GM19043 (cell line): ENCODE results near the gene CABP1.

ENCODE experiments used
- ATAC-seq: cut with Tn5 transposase; IDR thresholded peaks from one replicate; pipeline ENCODE4 v1.9.1; 2021; ENCODE audit warnings: low read depth; ENCODE audit not compliant: unreplicated experiment

CABP1 gene

DNA sequence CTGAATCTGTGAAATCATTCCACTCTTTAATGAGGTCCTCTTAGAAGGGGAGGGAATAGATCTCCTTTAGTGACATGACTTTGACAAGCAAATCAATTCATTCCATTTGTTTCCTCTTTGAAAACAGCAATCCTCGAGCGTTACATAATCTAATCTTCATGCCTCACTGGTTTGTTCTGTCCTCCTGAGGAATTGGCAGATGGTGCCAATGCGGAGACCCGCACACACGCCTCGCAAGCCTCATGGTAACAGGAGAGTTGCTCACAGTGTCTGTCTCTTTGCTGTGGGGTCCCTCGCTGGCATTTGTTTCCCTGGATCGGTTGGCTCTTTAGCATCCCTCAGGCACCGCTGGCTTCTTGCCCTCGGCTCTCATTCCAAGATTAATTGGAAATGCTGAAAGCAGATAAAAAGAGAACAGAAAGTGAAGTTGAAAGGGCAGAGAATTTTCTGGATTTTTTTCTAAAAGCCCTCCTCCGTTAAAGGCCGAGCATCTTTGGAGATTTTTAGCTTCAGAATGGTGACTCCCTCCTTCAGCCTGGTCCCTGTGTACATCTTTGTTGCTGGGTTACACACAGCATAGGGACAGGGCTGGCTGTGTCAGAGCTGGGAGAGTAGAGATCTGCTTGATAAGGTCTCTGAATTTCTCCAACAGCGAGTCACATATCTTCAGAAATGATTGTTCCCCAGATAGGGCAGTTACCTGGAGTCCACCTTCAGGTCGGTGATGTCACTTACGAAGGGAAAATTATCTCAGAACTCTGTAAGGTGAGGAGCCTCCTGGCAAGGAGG is 10.1 kb upstream of the CABP1 start:
- no peak for ATAC-seq

- ATAC-seq, result no peak
Observed at GRCh38 chr12:120631097-120631496, 9.3 kb upstream of the CABP1 start.

DNA sequence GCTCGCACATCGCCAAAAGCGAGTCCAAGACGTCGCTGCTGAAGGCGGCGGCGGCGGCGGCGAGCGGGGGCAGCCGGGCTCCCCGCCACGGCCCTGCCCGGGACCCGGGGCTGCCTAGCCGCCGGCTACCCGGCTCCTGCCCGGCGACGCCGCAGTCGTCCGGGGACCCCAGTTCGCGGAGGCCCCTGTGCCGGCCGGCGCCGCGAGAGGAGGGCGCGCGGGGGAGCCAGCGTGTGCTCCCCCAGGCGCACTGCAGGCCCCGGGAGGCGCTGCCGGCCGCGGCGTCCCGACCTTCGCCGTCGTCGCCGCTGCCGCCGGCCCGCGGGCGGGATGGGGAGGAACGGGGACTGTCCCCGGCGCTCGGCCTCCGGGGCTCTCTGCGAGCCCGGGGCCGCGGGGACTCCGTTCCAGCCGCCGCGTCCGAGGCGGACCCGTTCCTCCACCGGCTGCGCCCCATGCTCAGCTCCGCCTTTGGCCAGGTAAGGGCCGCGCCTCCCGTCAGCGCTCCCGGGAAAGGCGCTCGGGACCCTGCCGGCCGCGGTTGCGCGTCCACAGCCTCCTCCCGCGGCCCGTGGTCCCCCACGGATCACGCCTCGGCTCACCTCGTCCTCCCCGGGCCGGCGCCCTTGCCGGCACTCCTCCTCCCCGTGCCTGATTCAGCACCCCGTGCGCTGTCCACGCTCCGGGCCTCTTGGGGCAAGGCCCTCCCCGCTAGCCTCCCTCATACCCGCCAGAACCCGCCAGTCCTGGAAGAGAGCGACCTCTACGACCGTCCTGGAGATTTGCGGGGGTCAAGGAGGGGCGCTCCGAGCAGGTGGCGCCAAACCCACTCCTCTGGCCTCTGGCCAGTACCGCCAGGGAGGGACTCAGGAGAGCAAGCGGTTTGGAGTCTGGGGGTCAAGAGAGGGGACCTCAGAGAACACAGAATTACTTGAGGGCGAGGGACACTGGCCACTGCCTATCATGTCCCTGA is 721 bp downstream of the CABP1 start:
- peak; percentile 44 for ATAC-seq

DNA sequence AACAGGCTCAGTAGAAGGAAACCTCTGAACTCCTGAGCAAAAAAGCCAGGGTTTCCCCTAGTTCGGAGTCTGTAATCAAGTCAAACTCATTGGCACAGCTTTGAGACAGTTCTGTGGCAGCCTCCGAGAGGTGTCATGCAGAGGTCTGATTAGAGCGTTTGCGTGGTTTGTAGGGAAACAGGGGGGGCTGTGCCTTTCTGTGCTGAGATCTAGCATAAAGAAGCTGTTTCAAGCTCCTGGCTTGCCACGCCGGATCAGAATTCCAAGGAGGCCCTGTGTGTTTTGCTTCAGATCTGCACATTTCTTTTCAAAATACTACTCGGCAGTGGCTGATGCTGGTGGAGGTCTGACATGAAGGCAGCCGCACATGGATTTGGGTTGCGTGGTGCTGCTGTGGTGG is 1.7 kb downstream of the CABP1 start:
- no peak for ATAC-seq

GRCh38 chr12:120642826-120643225 is 2.4 kb downstream of the CABP1 start:
- no peak for ATAC-seq

GRCh38 chr12:120643574-120643973 is 3.1 kb downstream of the CABP1 start:
- no peak for ATAC-seq

DNA sequence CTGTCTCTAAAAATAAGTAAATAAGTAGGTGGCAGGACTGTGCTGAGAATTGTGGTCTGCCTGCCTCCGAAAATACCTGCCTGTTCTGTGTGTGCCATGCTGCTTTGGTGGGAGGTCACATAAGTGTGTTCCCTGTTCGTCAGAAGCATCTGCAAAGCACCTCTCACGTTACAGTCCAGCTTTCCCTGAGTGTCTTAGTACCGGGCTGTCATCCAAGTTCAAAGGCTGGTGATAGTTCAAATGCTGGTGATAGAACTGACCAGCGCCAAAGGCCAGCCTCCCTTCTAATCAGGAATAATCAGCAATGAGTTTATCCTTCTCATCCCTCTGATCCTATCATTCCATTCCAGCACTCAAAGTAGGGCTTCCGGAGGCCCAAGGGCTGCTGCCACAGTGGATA is 5.6 kb downstream of the CABP1 start:
- ATAC-seq, result no peak

- ATAC-seq, result no peak
Observed at GRCh38 chr12:120647375-120647755, 6.9 kb downstream of the CABP1 start.

GRCh38 chr12:120649442-120650232 is 9.2 kb downstream of the CABP1 start:
- ATAC-seq, result peak; percentile 10

DNA sequence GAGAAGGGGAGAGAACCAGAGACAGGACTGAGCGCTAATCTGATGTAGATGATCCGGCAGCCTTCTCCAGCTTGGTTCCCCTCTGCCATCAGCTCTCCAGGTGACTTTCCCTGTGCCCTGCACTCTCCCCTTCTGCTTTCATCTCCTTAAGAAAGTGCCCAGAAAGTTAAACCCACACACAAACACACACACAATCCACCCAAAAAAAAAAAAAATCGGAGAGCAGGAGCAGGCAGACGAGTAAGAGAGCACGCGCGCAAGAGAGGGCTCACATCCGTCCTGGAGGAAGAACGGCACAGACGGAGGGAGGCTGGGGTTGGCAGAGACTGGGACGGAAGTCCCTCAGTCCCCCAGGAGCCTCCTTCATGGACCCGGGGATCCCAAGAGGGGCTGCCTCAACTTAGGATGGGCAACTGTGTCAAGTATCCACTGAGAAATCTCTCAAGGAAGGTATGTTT is 9.8 kb downstream of the CABP1 start:
- ATAC-seq, result no peak

GRCh38 chr12:120651821-120652220 is 11.4 kb downstream of the CABP1 start:
- no peak for ATAC-seq

- no peak for ATAC-seq
Observed at GRCh38 chr12:120652656-120653435, 12.4 kb downstream of the CABP1 start.

GRCh38 chr12:120653611-120654010 is 13.2 kb downstream of the CABP1 start:
- no peak for ATAC-seq

DNA sequence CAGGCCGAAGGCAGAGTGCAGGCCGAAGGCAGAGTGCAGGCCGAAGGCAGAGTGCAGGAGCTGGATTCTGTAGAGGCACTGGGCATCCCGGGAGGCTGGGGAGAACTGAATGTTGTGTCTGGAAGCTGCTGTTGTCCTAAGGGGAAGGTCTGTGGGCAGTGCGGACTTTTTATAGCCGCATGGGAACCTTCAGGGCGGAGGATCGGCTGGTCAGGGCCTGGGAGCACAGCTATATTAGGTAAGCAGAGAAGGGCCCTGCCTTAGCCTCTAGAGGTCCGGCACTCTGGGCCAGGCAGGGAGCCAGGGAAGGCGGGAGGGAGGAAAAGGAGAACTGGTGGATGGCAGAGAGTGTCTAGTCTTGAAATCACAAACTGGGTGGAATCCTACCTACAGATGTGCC is 14.2 kb downstream of the CABP1 start:
- ATAC-seq, result no peak

- no peak for ATAC-seq
Observed at GRCh38 chr12:120656008-120656407, 15.6 kb downstream of the CABP1 start.

- no peak for ATAC-seq
Observed at GRCh38 chr12:120658286-120659150, 18.1 kb downstream of the CABP1 start.

GRCh38 chr12:120659151-120659525 is 18.7 kb downstream of the CABP1 start:
- ATAC-seq, result no peak

GRCh38 chr12:120661432-120661831 is 21.0 kb downstream of the CABP1 start:
- ATAC-seq, result no peak

DNA sequence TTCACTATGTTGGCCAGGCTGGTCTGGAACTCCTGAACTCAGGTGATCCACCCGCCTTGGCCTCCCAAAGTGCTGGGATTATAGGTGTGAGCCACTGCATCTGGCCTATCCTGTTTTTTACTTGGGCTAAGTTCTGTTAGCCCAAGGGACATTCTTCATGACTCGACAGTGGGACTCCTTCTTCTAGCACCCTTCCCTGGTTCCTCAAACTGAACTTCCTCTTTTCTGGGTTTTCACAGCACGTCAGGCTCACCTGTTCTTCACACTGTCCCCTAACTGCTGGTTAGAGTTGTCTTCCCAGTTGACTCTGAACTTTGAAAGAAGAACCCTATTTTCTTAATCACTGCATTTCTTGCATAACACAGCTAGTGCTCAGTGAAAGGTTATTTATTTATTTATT is 22.5 kb downstream of the CABP1 start:
- ATAC-seq, result peak; percentile 82
